HG03457 (cell line): ENCODE measurements around the gene MOGAT3.

Source experiments
- ATAC-seq: cut with Tn5 transposase; IDR thresholded peaks from one replicate; pipeline ENCODE4 v1.9.1; 2021; ENCODE audit warnings: moderate number of reproducible peaks; ENCODE audit not compliant: unreplicated experiment

Gene MOGAT3

GRCh38 chr7:101234636-101235035 is 33.8 kb upstream of the MOGAT3 start:
- no peak for ATAC-seq

GRCh38 chr7:101233907-101234547 is 33.2 kb upstream of the MOGAT3 start:
- no peak for ATAC-seq

- no peak for ATAC-seq
Measured at GRCh38 chr7:101232141-101232850, 31.5 kb upstream of the MOGAT3 start.

- ATAC-seq, result no peak
Measured at GRCh38 chr7:101231644-101232043, 30.8 kb upstream of the MOGAT3 start.

- ATAC-seq, result no peak
Measured at GRCh38 chr7:101226721-101227120, 25.9 kb upstream of the MOGAT3 start.

GRCh38 chr7:101225650-101226049 is 24.8 kb upstream of the MOGAT3 start:
- no peak for ATAC-seq

GRCh38 chr7:101223528-101223927 is 22.7 kb upstream of the MOGAT3 start:
- no peak for ATAC-seq

- ATAC-seq, result no peak
Measured at GRCh38 chr7:101222275-101222830, 21.5 kb upstream of the MOGAT3 start.

- no peak for ATAC-seq
Measured at GRCh38 chr7:101220295-101220694, 19.5 kb upstream of the MOGAT3 start.

GRCh38 chr7:101218236-101219125 is 17.6 kb upstream of the MOGAT3 start:
- peak; percentile 5 for ATAC-seq

- ATAC-seq, result peak; percentile 49
Measured at GRCh38 chr7:101217388-101218235, 16.8 kb upstream of the MOGAT3 start, which contains the start of the genes PLOD3 and ZNHIT1. TSS of gene PLOD3 (minus strand) at chr7:101217581. CDS start at chr7:101217274, 307 bp downstream. TSS of gene ZNHIT1 (plus strand) at chr7:101218165. CDS start at chr7:101218196, 31 bp downstream.

- ATAC-seq, result peak; percentile 13
Measured at GRCh38 chr7:101216860-101217387, 16.1 kb upstream of the MOGAT3 start.

GRCh38 chr7:101216001-101216859 is 15.4 kb upstream of the MOGAT3 start:
- no peak for ATAC-seq

- no peak for ATAC-seq
Measured at GRCh38 chr7:101212014-101212413, 11.2 kb upstream of the MOGAT3 start.

- ATAC-seq, result no peak
Measured at GRCh38 chr7:101211501-101211900, 10.7 kb upstream of the MOGAT3 start.

- ATAC-seq, result no peak
Measured at GRCh38 chr7:101210143-101210542, 9.3 kb upstream of the MOGAT3 start.

- no peak for ATAC-seq
Measured at GRCh38 chr7:101208794-101209193, 8.0 kb upstream of the MOGAT3 start.

GRCh38 chr7:101207459-101207858 is 6.6 kb upstream of the MOGAT3 start:
- no peak for ATAC-seq

GRCh38 chr7:101206665-101207042 is 5.8 kb upstream of the MOGAT3 start:
- no peak for ATAC-seq
